GM21528 (cell line): ENCODE measurements around the gene CIB2.
A peak's percentile ranks its signal among the peaks of the same experiment; 100 is the strongest.

Source experiments
- ATAC-seq: cut with Tn5 transposase; IDR thresholded peaks from one replicate; pipeline ENCODE4 v1.9.1; 2021; ENCODE audit warnings: mild to moderate bottlenecking, moderate library complexity; ENCODE audit not compliant: unreplicated experiment, low FRiP score

The CIB2 gene

GRCh38 chr15:78110096-78110495 is 21.1 kb downstream of the CIB2 start:
- ATAC-seq: no peak

GRCh38 chr15:78109156-78109555 is 22.1 kb downstream of the CIB2 start:
- no peak for ATAC-seq

- no peak for ATAC-seq
Measured at GRCh38 chr15:78108300-78109084, 22.8 kb downstream of the CIB2 start.

DNA sequence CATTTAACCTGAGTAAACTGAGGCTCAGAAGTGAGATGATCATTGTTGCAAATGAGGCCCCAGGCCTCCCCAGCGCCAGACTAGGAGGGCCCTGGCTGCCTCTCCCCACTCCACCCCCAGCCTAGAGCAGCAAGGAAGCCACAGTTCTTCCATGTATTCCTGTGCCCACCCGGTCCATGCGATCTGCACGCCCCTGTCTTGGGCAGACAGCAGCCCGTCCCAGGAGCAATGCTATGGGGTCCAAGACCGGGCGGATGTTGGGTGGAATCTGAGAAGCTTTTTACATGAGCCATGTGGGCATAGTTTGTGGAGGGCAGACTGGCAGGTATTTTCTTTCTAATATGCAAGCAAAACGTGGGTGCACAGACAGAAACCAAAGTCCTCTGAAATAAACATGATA is 23.8 kb downstream of the CIB2 start:
- no peak for ATAC-seq

GRCh38 chr15:78105476-78106241 is 25.6 kb downstream of the CIB2 start:
- no peak for ATAC-seq

DNA sequence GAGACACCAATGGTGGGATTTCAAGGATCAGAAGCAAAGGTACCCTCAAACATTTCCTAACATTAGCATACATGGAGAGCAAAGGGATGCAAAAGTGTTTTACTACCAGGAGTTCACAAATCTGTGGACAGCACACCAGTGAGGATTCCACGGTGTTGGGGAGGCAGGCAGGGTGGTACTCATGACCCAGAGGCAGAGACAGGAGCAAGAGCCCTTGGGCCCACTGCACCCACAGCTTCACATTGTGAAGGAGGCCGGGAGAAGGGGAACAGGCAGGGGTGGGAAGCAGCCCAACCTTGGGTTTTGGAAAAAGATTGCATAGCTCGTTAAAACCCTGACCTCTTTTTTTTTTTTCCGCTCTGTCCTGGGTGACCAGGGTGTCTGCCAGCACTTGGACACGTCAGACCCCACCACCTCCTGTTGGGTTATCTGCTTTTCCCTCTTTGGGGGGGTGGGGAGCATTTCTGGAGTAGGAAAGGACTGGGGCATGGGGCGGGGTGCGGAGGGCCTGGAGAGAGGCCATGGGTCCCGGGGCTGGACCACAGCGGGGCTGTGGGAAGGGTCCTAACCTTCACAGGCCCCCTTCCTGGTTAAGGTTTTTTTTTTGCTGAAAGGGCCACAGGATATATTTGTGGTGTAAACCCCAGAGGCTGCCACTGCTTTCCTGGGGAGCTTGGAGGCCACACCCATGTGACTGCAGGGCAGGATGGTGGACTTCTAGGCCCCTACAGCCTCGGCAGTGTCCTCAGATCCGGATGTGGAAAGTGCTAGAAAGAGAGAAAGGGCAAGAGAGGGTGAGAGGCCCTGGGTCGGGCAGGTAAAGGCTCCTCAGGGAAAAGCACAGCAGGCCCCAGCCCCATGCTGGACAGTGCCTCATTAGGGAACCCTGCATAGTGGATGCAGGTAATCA is 26.4 kb downstream of the CIB2 start:
- no peak for ATAC-seq

DNA sequence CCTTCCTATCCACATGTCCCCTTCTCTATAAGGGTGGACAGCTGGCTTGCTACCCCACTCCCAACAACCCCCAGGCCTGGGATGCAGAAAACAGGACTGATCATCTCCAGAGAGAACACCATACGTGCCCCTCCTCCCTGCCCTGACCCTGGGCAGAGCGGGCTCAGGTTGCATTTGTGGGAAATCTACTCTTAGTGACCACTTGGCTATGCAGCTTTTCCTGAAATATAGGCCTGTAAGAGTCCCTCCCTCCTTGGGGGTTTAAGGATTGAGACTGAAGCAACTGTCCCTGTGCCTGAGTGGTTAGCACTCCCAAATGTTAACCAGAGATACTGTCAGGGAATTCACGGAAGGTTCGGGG is 27.1 kb downstream of the CIB2 start:
- ATAC-seq: peak; percentile 21

GRCh38 chr15:78103406-78104118 is 27.7 kb downstream of the CIB2 start:
- peak; percentile 79 for ATAC-seq

GRCh38 chr15:78102741-78103140 is 28.5 kb downstream of the CIB2 start:
- ATAC-seq: no peak

DNA sequence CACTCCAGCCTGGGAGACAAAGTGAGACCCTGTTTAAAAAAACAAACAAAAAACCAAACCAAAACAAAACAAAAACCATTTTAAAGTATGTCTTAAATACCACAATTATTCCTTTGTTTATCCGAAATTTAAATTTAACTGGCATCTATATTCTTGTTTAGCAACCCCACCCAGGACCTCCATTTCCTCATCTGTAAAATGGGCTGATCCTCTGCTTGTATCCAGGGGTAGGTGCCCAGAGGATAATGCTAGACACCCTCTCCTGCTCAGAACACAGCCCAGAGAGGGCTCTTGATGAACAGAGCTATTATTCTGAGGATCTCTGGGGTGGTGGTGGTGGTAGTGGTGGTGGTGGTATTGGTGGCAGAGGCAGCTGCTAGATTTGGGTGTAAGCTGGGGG is 29.0 kb downstream of the CIB2 start:
- ATAC-seq: no peak

DNA sequence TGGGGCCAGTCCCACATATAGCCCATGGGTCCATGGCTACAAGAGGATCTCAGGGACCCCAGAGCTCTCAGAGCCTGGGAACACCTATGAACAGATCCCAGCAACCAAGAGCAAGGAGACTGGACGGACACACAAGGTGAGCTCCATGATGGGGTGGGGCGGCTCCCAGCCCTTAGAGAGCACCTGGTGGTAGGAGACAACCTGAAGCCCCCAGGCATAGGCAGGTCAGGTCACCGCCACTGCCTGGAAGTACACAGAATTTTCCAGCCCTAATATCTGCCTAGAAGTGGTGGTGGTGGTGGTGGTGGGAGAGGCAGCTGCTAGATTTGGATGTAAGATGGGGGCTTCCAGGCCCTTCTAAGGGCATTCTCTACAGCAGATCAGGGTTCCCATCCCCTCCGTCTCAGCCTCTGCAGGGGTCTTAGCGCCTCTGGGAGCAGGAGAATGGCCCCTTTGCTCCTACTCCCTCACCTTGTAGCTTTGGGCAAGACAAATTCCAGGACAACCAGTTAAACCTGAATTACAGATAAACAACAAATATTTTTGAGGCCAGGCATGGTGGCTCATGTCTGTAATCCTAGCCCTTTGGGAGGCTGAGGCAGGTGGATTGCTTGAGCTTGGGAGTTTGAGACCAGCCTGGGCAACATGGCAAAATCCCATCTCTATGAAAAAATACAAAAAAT is 29.7 kb downstream of the CIB2 start:
- ATAC-seq: no peak

- no peak for ATAC-seq
Measured at GRCh38 chr15:78100886-78101285, 30.4 kb downstream of the CIB2 start.

- no peak for ATAC-seq
Measured at GRCh38 chr15:78098131-78098755, 33.0 kb downstream of the CIB2 start.

DNA sequence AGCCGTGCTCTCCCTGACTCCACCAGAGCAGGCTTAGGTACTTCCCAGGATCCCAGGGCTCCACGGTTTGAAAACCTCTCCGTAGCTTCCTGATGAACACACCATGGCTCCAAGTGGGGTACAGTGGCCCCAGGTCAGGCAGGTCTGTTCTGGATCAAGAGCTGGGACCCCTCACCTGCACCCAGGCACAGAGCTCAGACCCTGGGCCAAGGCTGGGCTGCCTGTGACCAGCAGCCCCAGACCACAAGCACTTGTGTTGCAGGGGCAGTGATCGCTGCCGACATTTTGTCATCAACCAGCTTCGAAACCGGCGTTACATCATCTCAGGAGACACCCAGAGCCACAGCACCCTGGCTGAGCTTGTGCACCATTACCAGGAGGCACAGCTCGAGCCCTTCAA is 33.6 kb downstream of the CIB2 start:
- no peak for ATAC-seq

- no peak for ATAC-seq
Measured at GRCh38 chr15:78093242-78094020, 37.8 kb downstream of the CIB2 start.

DNA sequence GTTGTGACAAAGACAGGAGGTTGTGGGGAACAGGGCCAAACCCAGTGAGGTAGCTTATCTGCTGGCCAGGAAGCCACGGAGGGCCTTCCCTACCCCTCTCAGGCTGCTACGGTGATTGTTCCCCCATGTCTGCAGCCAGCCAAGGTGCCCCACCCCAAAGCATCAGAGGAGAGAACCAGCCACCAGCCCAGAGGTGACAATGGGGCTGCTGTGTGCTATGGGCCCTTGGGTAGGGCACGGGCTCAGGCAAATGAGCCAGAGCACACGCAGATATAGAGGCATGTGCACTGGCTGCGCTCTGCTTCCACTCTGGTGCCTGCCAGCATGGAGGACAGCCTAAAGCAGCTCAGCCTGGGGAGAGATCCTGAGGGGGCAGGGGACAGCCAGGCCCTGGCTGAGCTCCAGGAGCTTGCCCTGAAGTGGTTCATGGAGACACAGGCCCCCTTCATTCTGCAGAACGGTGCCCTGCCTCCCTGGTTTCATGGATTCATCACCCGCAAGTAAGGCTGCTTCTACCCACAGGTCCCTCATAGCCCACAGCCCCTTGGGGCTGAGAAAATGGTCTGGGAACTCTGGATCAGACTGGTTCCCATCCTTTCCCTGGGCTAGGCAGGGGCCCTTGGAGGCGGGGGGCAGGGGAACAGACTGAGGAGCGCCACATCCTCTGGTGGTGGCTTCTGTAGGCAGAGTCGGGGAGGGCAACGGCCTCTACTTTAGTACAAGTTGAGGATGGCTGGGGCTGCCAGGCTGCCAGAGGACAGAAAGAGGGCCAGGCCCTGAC is 38.8 kb downstream of the CIB2 start, which contains the start of gene SH2D7:
Gene SH2D7 (plus strand): TSS at position 301 of the 781 bp plus-strand sequence. CDS start 24 bp downstream, at position 325.
- ATAC-seq: no peak

DNA sequence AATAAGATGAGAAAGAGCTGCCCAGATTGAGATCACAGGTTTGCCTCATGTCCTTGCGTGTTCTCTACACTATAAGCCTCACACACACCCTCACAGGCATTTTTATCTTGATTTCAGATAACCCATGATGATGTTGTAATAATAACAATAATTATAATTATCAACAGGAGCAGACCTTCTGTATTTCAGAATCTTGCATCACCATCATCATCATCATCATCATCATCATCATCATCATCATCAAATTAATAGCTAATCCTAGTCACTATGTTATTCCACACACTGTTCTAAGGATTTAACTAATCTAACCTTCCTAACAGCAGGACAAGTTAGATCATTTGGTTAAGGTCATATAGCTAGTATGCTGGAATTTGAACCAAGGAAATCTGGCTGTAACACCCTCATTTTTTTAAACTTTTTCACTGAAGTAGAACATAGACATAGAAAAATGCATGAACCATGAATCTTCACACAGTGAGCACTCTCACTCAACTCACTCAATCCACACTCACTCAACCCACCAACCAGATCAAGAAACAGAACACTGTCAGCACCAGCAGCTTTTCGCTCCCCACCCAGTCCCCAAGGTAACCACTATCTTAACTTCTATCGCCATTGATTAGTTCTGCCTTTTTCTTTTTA is 40.7 kb downstream of the CIB2 start:
- ATAC-seq: no peak
